KOPT-K1 (cell line): ENCODE data around the gene SNX20.

Experiments used
- H3K27ac ChIP-seq: fragments of 200-600 bp; sonication (generic); 2 replicates; pipeline ENCODE4 v1.5.1; 2016; ENCODE audit warnings: antibody characterized with exemption, mild to moderate bottlenecking, low read depth, low read length; ENCODE audit not compliant: poor library complexity, severe bottlenecking
- H3K36me3 ChIP-seq: fragments of 200-600 bp; sonication (generic); 2 replicates; pipeline ENCODE4 v1.5.1; 2017; ENCODE audit warnings: antibody characterized with exemption, mild to moderate bottlenecking, low read length, moderate library complexity; ENCODE audit not compliant: insufficient read depth
- H3K9me3 ChIP-seq: fragments of 200-600 bp; sonication (generic); 2 replicates; pipeline ENCODE4 v1.5.1; 2017; ENCODE audit warnings: antibody characterized with exemption, low read length, mild to moderate bottlenecking; ENCODE audit not compliant: insufficient read depth, poor library complexity, severe bottlenecking

The SNX20 gene

GRCh38 chr16:50642349-50642748 lies 38.8 kb downstream of the SNX20 start:
- H3K9me3 ChIP-seq: no peaks in the 10 kb centered on the region
- no peak overlapping the region for H3K27ac ChIP-seq
- no peaks in the 10 kb centered on the region for H3K36me3 ChIP-seq

- Histone ChIP-seq H3K9me3 (no peaks in the 10 kb centered on the region), H3K36me3 (no peaks in the 10 kb centered on the region), H3K27ac (no peak overlapping the region)
Observed at GRCh38 chr16:50641818-50642187, 39.3 kb downstream of the SNX20 start.

GRCh38 chr16:50640919-50641817 lies 39.9 kb downstream of the SNX20 start:
- Histone ChIP-seq H3K27ac (no peak overlapping the region), H3K36me3 (no peaks in the 10 kb centered on the region), H3K9me3 (no peaks in the 10 kb centered on the region)

GRCh38 chr16:50640391-50640790 lies 40.7 kb downstream of the SNX20 start:
- H3K36me3 ChIP-seq: no peaks in the 10 kb centered on the region
- no peak overlapping the region for H3K27ac ChIP-seq
- H3K9me3 ChIP-seq: no peaks in the 10 kb centered on the region

GRCh38 chr16:50638816-50639670 lies 42.1 kb downstream of the SNX20 start:
- no peaks in the 10 kb centered on the region for H3K9me3 ChIP-seq
- no peaks in the 10 kb centered on the region for H3K36me3 ChIP-seq
- no peak overlapping the region for H3K27ac ChIP-seq

- H3K36me3 ChIP-seq: no peaks in the 10 kb centered on the region
- no peak overlapping the region for H3K27ac ChIP-seq
- no peaks in the 10 kb centered on the region for H3K9me3 ChIP-seq
Observed at GRCh38 chr16:50637716-50638602, 43.2 kb downstream of the SNX20 start.

- no peak overlapping the region for H3K27ac ChIP-seq
- H3K9me3 ChIP-seq: no peaks in the 10 kb centered on the region
Observed at GRCh38 chr16:50636753-50637374, 44.2 kb downstream of the SNX20 start.

GRCh38 chr16:50635505-50636392 lies 45.4 kb downstream of the SNX20 start:
- Histone ChIP-seq H3K27ac (no peak overlapping the region), H3K36me3 (no peaks in the 10 kb centered on the region), H3K9me3 (no peaks in the 10 kb centered on the region)

More at GRCh38 chr16:50636753-50637374, 44.2 kb downstream of the SNX20 start:
- H3K36me3 ChIP-seq: no peaks in the 10 kb centered on the region

GRCh38 chr16:50634947-50635346 lies 46.2 kb downstream of the SNX20 start:
- Histone ChIP-seq H3K36me3 (no peaks in the 10 kb centered on the region), H3K27ac (no peak overlapping the region), H3K9me3 (no peaks in the 10 kb centered on the region)

GRCh38 chr16:50634090-50634489 lies 47.0 kb downstream of the SNX20 start:
- Histone ChIP-seq H3K9me3 (no peaks in the 10 kb centered on the region), H3K27ac (no peak overlapping the region), H3K36me3 (no peaks in the 10 kb centered on the region)

- Histone ChIP-seq H3K9me3 (no peaks in the 10 kb centered on the region), H3K27ac (no peak overlapping the region), H3K36me3 (no peaks in the 10 kb centered on the region)
Observed at GRCh38 chr16:50632927-50633800, 47.9 kb downstream of the SNX20 start.

- Histone ChIP-seq H3K9me3 (no peaks in the 10 kb centered on the region), H3K27ac (no peak overlapping the region), H3K36me3 (no peaks in the 10 kb centered on the region)
Observed at GRCh38 chr16:50631985-50632576, 49.0 kb downstream of the SNX20 start.
